ENCODE measurements around the gene MED13L. TPM values are rescaled to one million over a fixed set of nuclear protein-coding genes. Genes with fewer than 3 reads are reported as not detected.

Gene MED13L
- total and polyA plus RNA-seq, 2 experiments from 2014 or later = 11.7 to 88.7 TPM

GRCh38 chr12:116093915-116094314 lies 183.6 kb downstream of the MED13L start:
- no peak for TF ChIP-seq EZH2 (IDR thresholded peaks at IDR 0.05; ENCODE audit: insufficient read depth, poor library complexity, severe bottlenecking)
- no peak for TF ChIP-seq EZH2phosphoT487 (IDR thresholded peaks at IDR 0.05; ENCODE audit: insufficient read depth, low read depth)
- H3K79me2 ChIP-seq (ENCODE audit: insufficient read depth) = peaks cover 100% of the 10 kb centered on the region
- no peak overlapping the region for H3K4me3 ChIP-seq
- no peak overlapping the region for H2AFZ ChIP-seq
- no peaks in the 10 kb centered on the region for H3K9me3 ChIP-seq (ENCODE audit: low read depth)
- H3K27me3 ChIP-seq (replicated peaks; ENCODE audit: insufficient read depth) = no peaks in the 10 kb centered on the region
- no peak overlapping the region for H3K9ac ChIP-seq
- H3K9me2 ChIP-seq (ENCODE audit: insufficient read depth) = no peaks in the 10 kb centered on the region
- peaks cover 15% of the 10 kb centered on the region for H3F3A ChIP-seq (ENCODE audit: insufficient read depth)
- in situ Hi-C loops (cut with MboI) = no loop called here
- no peak overlapping the region for H3K27ac ChIP-seq
- no peaks in the 10 kb centered on the region for H3K4me1 ChIP-seq (ENCODE audit: insufficient read depth)
- H4K20me1 ChIP-seq (ENCODE audit: insufficient read depth) = peaks cover 12% of the 10 kb centered on the region
- H3K4me2 ChIP-seq (ENCODE audit: unreplicated experiment) = no peak overlapping the region
- WGBS, 2 experiments (ENCODE audit: low coverage in 1 of 2, low lambda C conversion rate in 2 of 2, missing lambda C conversion rate in 2 of 2) = 95 to 98% methylated on average over 1 of the region's 1 CpG
- H3K36me3 ChIP-seq (ENCODE audit: low read depth) = peaks cover 15% of the 10 kb centered on the region; the same call in 1 of the 2 replicates
- peak; percentile 46 for DNase-seq

- Histone ChIP-seq H3K27ac (no peak overlapping the region), H3K79me2 (ENCODE audit: insufficient read depth) (peaks cover 100% of the 10 kb centered on the region), H3K4me1 (ENCODE audit: insufficient read depth) (no peaks in the 10 kb centered on the region), H3K9me2 (ENCODE audit: insufficient read depth) (no peaks in the 10 kb centered on the region), H3K4me2 (ENCODE audit: unreplicated experiment) (no peak overlapping the region), H3F3A (ENCODE audit: insufficient read depth) (peaks cover 15% of the 10 kb centered on the region), H3K27me3 (replicated peaks; ENCODE audit: insufficient read depth) (no peaks in the 10 kb centered on the region), H3K36me3 (ENCODE audit: low read depth) (peaks cover 15% of the 10 kb centered on the region; the same call in 1 of the 2 replicates), H3K9me3 (ENCODE audit: low read depth) (no peaks in the 10 kb centered on the region), H3K4me3 (no peak overlapping the region), H3K9ac (no peak overlapping the region), H4K20me1 (ENCODE audit: insufficient read depth) (peaks cover 15% of the 10 kb centered on the region), H2AFZ (no peak overlapping the region)
- DNase-seq = no peak
- in situ Hi-C loops (cut with MboI) = no loop called here
- TF ChIP-seq EZH2phosphoT487 (IDR thresholded peaks at IDR 0.05; ENCODE audit: insufficient read depth, low read depth) (no peak), EZH2 (IDR thresholded peaks at IDR 0.05; ENCODE audit: insufficient read depth, poor library complexity, severe bottlenecking) (no peak)
- 98 to 100% methylated on average over 1 of the region's 1 CpG for WGBS, 2 experiments (ENCODE audit: low coverage in 1 of 2, low lambda C conversion rate in 2 of 2, missing lambda C conversion rate in 2 of 2)
Measured at GRCh38 chr12:116092776-116093175, 184.7 kb downstream of the MED13L start.

GRCh38 chr12:116092162-116092561 lies 185.3 kb downstream of the MED13L start:
- Histone ChIP-seq H2AFZ (no peak overlapping the region), H3K79me2 (ENCODE audit: insufficient read depth) (peaks cover 100% of the 10 kb centered on the region), H3K9me3 (ENCODE audit: low read depth) (no peaks in the 10 kb centered on the region), H4K20me1 (ENCODE audit: insufficient read depth) (peaks cover 15% of the 10 kb centered on the region), H3K36me3 (ENCODE audit: low read depth) (peaks cover 15% of the 10 kb centered on the region; the same call in 1 of the 2 replicates), H3K9ac (no peak overlapping the region), H3K4me1 (ENCODE audit: insufficient read depth) (no peaks in the 10 kb centered on the region), H3K4me3 (no peak overlapping the region), H3F3A (ENCODE audit: insufficient read depth) (peaks cover 15% of the 10 kb centered on the region), H3K4me2 (ENCODE audit: unreplicated experiment) (no peak overlapping the region), H3K9me2 (ENCODE audit: insufficient read depth) (no peaks in the 10 kb centered on the region), H3K27me3 (replicated peaks; ENCODE audit: insufficient read depth) (no peaks in the 10 kb centered on the region), H3K27ac (no peak overlapping the region)
- in situ Hi-C loops (cut with MboI) = no loop called here
- WGBS, 2 experiments (ENCODE audit: low coverage in 1 of 2, low lambda C conversion rate in 2 of 2, missing lambda C conversion rate in 2 of 2) = 95 to 97% methylated on average over 3 of the region's 3 CpGs
- TF ChIP-seq EZH2phosphoT487 (IDR thresholded peaks at IDR 0.05; ENCODE audit: insufficient read depth, low read depth) (no peak), EZH2 (IDR thresholded peaks at IDR 0.05; ENCODE audit: insufficient read depth, poor library complexity, severe bottlenecking) (no peak)
- no peak for DNase-seq

GRCh38 chr12:116091579-116091978 lies 185.9 kb downstream of the MED13L start:
- H3K9ac ChIP-seq = no peak overlapping the region
- H3K4me1 ChIP-seq (ENCODE audit: insufficient read depth) = no peaks in the 10 kb centered on the region
- peaks cover 15% of the 10 kb centered on the region for H3F3A ChIP-seq (ENCODE audit: insufficient read depth)
- H3K4me3 ChIP-seq = no peak overlapping the region
- no peak overlapping the region for H3K4me2 ChIP-seq (ENCODE audit: unreplicated experiment)
- no peak for TF ChIP-seq EZH2 (IDR thresholded peaks at IDR 0.05; ENCODE audit: insufficient read depth, poor library complexity, severe bottlenecking)
- no peak for TF ChIP-seq EZH2phosphoT487 (IDR thresholded peaks at IDR 0.05; ENCODE audit: insufficient read depth, low read depth)
- peaks cover 100% of the 10 kb centered on the region for H3K79me2 ChIP-seq (ENCODE audit: insufficient read depth)
- peak; percentile 15 for DNase-seq
- in situ Hi-C loops (cut with MboI) = no loop called here
- H3K9me2 ChIP-seq (ENCODE audit: insufficient read depth) = no peaks in the 10 kb centered on the region
- H3K36me3 ChIP-seq (ENCODE audit: low read depth) = peaks cover 15% of the 10 kb centered on the region; the same call in 1 of the 2 replicates
- no peaks in the 10 kb centered on the region for H3K27me3 ChIP-seq (replicated peaks; ENCODE audit: insufficient read depth)
- peaks cover 15% of the 10 kb centered on the region for H4K20me1 ChIP-seq (ENCODE audit: insufficient read depth)
- H3K27ac ChIP-seq = no peak overlapping the region
- no peaks in the 10 kb centered on the region for H3K9me3 ChIP-seq (ENCODE audit: low read depth)
- no peak overlapping the region for H2AFZ ChIP-seq

- H3K9ac ChIP-seq = no peak overlapping the region
- H3K9me3 ChIP-seq (ENCODE audit: low read depth) = no peaks in the 10 kb centered on the region
- peaks cover 11% of the 10 kb centered on the region for H3F3A ChIP-seq (ENCODE audit: insufficient read depth)
- peaks cover 15% of the 10 kb centered on the region for H4K20me1 ChIP-seq (ENCODE audit: insufficient read depth)
- H3K4me2 ChIP-seq (ENCODE audit: unreplicated experiment) = no peak overlapping the region
- no peak for TF ChIP-seq EZH2phosphoT487 (IDR thresholded peaks at IDR 0.05; ENCODE audit: insufficient read depth, low read depth)
- no peak for TF ChIP-seq EZH2 (IDR thresholded peaks at IDR 0.05; ENCODE audit: insufficient read depth, poor library complexity, severe bottlenecking)
- WGBS, 2 experiments (ENCODE audit: low coverage in 1 of 2, low lambda C conversion rate in 2 of 2, missing lambda C conversion rate in 2 of 2) = 98 to 100% methylated on average over 4 of the region's 4 CpGs
- no peak for DNase-seq
- in situ Hi-C loops (cut with MboI) = no loop called here
- no peak overlapping the region for H2AFZ ChIP-seq
- H3K9me2 ChIP-seq (ENCODE audit: insufficient read depth) = no peaks in the 10 kb centered on the region
- no peak overlapping the region for H3K4me3 ChIP-seq
- H3K36me3 ChIP-seq (ENCODE audit: low read depth) = peaks cover 13% of the 10 kb centered on the region; the same call in 1 of the 2 replicates
- H3K27ac ChIP-seq = no peak overlapping the region
- no peaks in the 10 kb centered on the region for H3K27me3 ChIP-seq (replicated peaks; ENCODE audit: insufficient read depth)
- H3K4me1 ChIP-seq (ENCODE audit: insufficient read depth) = no peaks in the 10 kb centered on the region
- H3K79me2 ChIP-seq (ENCODE audit: insufficient read depth) = peaks cover 100% of the 10 kb centered on the region
Measured at GRCh38 chr12:116090516-116090915, 187.0 kb downstream of the MED13L start.
